Measurements from ENCODE around the gene UQCRC1.
A peak's percentile ranks its signal among the peaks of the same experiment; 100 is the strongest.
"Not testable (repeated sequence)": the region's sequence is repeated elsewhere in the genome, so short reads cannot be mapped to it uniquely, and the experiment has no call there.

Gene UQCRC1

DNA sequence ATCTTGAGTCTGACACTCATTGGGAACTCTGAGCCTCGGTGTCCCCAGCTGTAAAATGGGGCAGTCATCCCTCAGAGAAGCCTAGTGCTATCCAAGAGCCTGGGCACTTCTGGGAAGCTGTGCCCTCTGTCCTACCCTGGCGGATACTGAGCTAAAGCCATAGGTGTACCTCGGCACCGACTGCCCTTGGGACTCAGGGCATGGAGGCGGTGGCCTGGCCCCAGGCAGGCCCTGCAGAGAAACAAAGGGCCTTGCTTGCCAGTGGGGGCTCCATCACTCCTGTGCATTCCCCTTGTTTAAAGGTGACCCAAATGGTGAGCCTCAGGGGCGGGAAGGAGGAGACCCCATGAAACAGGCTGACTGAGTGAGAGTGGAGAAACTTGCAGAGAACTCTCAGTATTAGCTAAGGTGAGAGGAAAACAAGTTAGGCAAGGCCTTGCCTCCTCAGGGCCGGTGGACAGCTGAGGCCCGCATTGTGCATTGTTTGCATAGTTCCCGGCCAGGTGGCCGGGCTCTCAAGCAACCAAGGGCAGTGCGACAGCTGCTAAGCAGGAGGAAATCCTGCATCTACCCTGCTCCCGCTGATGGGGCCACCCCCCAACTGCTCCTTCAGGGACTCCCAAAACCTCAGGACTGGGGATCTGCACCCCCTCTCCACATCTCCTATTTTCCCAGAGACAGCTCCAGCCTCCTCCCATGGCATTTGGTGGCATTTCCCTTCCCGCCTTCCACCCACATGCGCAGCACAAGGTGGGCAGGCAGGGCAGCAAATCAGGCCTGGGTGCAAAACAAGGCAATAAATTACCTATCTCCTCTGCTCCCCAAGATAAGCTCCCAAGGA, 57.1 kb downstream of the UQCRC1 start:
- peak; percentile 65 for DNase-seq

DNA sequence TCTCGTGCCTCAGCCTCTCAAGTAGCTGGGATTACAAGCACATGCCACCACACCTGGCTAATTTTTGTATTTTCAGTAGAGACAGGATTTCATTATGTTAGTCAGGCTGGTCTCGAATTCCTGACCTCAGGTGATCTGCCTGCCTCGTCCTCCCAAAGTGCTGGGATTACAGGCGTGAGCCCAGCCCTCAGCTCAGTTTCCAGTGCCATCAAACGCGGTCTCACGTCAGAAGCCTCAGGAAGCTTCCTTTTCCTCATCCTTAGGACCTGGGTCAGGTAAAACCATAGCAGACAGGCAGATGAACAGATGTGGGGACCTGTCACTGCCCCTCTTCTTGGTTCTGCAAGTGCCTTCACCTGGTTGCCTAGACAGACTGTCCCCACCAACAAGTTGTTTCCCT, 57.8 kb downstream of the UQCRC1 start:
- DNase-seq, result not testable (repeated sequence)
